Measurements from ENCODE around the gene HSF4.

HSF4 gene

GRCh38 chr16:67149276-67150046, 15.1 kb upstream of the HSF4 start:
- no peak for TF ChIP-seq CTCF (IDR thresholded peaks at IDR 0.05; ENCODE audit: insufficient read depth, low read length, poor library complexity, severe bottlenecking)
- no peaks in the 10 kb centered on the region for H3K9me2 ChIP-seq (replicated peaks; ENCODE audit: insufficient read depth, low read length)
- H3K4me2 ChIP-seq (ENCODE audit: low read depth, low read length, poor library complexity, severe bottlenecking): no peak overlapping the region
- H3F3A ChIP-seq (ENCODE audit: insufficient read depth): no peaks in the 10 kb centered on the region
- H3K79me2 ChIP-seq (ENCODE audit: insufficient read depth, low read length): no peaks in the 10 kb centered on the region
- H3K4me3 ChIP-seq (ENCODE audit: insufficient read depth, low read length, poor library complexity, severe bottlenecking): no peak overlapping the region
- no peaks in the 10 kb centered on the region for H3K27me3 ChIP-seq (ENCODE audit: low read length)
- H3K27ac ChIP-seq (ENCODE audit: low read depth, low read length): no peak overlapping the region
- H4K20me1 ChIP-seq (ENCODE audit: low read depth, low read length): no peaks in the 10 kb centered on the region
- H3K9ac ChIP-seq (ENCODE audit: low read length): no peak overlapping the region
- H2AFZ ChIP-seq (ENCODE audit: low read depth, low read length, severe bottlenecking): no peak overlapping the region
- H3K36me3 ChIP-seq (ENCODE audit: low read length): no peaks in the 10 kb centered on the region
- no peaks in the 10 kb centered on the region for H3K9me3 ChIP-seq (ENCODE audit: insufficient read depth, low read length)

- Histone ChIP-seq H3K27ac (ENCODE audit: low read depth, low read length) (no peak overlapping the region), H3K36me3 (ENCODE audit: low read length) (no peaks in the 10 kb centered on the region), H3K27me3 (ENCODE audit: low read length) (no peaks in the 10 kb centered on the region), H4K20me1 (ENCODE audit: low read depth, low read length) (no peaks in the 10 kb centered on the region), H3K79me2 (ENCODE audit: insufficient read depth, low read length) (no peaks in the 10 kb centered on the region), H3K9me2 (replicated peaks; ENCODE audit: insufficient read depth, low read length) (no peaks in the 10 kb centered on the region), H3K4me3 (ENCODE audit: insufficient read depth, low read length, poor library complexity, severe bottlenecking) (peak overlapping the region; percentile 13), H2AFZ (ENCODE audit: low read depth, low read length, severe bottlenecking) (no peak overlapping the region), H3K9me3 (ENCODE audit: insufficient read depth, low read length) (no peaks in the 10 kb centered on the region), H3K9ac (ENCODE audit: low read length) (peak overlapping the region; percentile 14; the same call in 1 of the 2 replicates), H3F3A (ENCODE audit: insufficient read depth) (no peaks in the 10 kb centered on the region), H3K4me2 (ENCODE audit: low read depth, low read length, poor library complexity, severe bottlenecking) (peak overlapping the region; percentile 39)
- TF ChIP-seq CTCF (IDR thresholded peaks at IDR 0.05; ENCODE audit: insufficient read depth, low read length, poor library complexity, severe bottlenecking) (no peak), EZH2phosphoT487 (conservative IDR thresholded peaks at IDR 0.05; ENCODE audit: low read length) (no peak)
Measured at GRCh38 chr16:67150047-67150832, 14.3 kb upstream of the HSF4 start.

- Histone ChIP-seq H3K27ac (ENCODE audit: low read depth, low read length) (no peak within 1 kb of the TSS), H3K4me2 (ENCODE audit: low read depth, low read length, poor library complexity, severe bottlenecking) (peak within 1 kb of the TSS; percentile 39), H3K79me2 (ENCODE audit: insufficient read depth, low read length) (no peaks in the 10 kb centered on the region), H3K4me3 (ENCODE audit: insufficient read depth, low read length, poor library complexity, severe bottlenecking) (peak within 1 kb of the TSS; percentile 13), H3K27me3 (ENCODE audit: low read length) (no peaks in the 10 kb centered on the region), H3K9ac (ENCODE audit: low read length) (peak within 1 kb of the TSS; percentile 14; the same call in 1 of the 2 replicates), H3K9me2 (replicated peaks; ENCODE audit: insufficient read depth, low read length) (no peaks in the 10 kb centered on the region), H2AFZ (ENCODE audit: low read depth, low read length, severe bottlenecking) (no peak within 1 kb of the TSS), H3K9me3 (ENCODE audit: insufficient read depth, low read length) (no peaks in the 10 kb centered on the region), H4K20me1 (ENCODE audit: low read depth, low read length) (no peaks in the 10 kb centered on the region), H3K36me3 (ENCODE audit: low read length) (no peaks in the 10 kb centered on the region), H3F3A (ENCODE audit: insufficient read depth) (no peaks in the 10 kb centered on the region)
- no peak for TF ChIP-seq EZH2phosphoT487 (conservative IDR thresholded peaks at IDR 0.05; ENCODE audit: low read length)
Measured at GRCh38 chr16:67150833-67151396, 13.6 kb upstream of the HSF4 start, which contains the start of gene B3GNT9. B3GNT9 (minus strand) TSS chr16:67150998; CDS start chr16:67150485, 513 bp downstream.

All from SU-DHL-6 (cell line).